Gastrocnemius medialis (tissue), 4 donors: ENCODE data around the gene CACNB1. TPM values are rescaled to one million over a fixed set of nuclear protein-coding genes. Genes with fewer than 3 reads are reported as not detected.

Experiments used
- ATAC-seq, 2 donors: fragments of 150-250 bp; one replicate each; pipeline ENCODE4 v1.9.1; 2016
- DNase-seq, 2 donors: peaks; one replicate each; pipeline ENCODE4 v3.0.0-alpha.2; 2019
- H3K27ac ChIP-seq, 4 donors: fragments of 200-600 bp; sonication (generic); 1 replicate in 1 of 4; 2 replicates in 3 of 4; pipeline ENCODE4 v1.5.1; 2016 to 2018; ENCODE audit warnings: mild to moderate bottlenecking in 2 of 4, moderate library complexity in 1 of 4
- H3K27me3 ChIP-seq, 3 donors: fragments of 200-600 bp; sonication (generic) in 2 of 3; 1 replicate in 1 of 3; 2 replicates in 2 of 3; pipeline versions ENCODE4 v1.5.1 to v1.6.0; 2016 to 2019; ENCODE audit warnings: mild to moderate bottlenecking in 1 of 3, moderate library complexity in 1 of 3
- H3K36me3 ChIP-seq, 2 donors: fragments of 200-600 bp; sonication (generic) in 1 of 2; one replicate each; pipeline ENCODE4 v1.5.1; 2017 to 2018
- H3K4me1 ChIP-seq, 2 donors: fragments of 200-600 bp; sonication (generic) in 1 of 2; one replicate each; pipeline ENCODE4 v1.5.1; 2016 to 2017; ENCODE audit warnings: mild to moderate bottlenecking in 2 of 2
- H3K4me3 ChIP-seq, 4 donors: fragments of 200-600 bp; sonication (generic) in 3 of 4; 1 replicate in 1 of 4; 2 replicates in 3 of 4; pipeline ENCODE4 v1.5.1; 2016 to 2019; ENCODE audit warnings: mild to moderate bottlenecking in 2 of 4
- H3K9me3 ChIP-seq, 3 donors: fragments of 200-600 bp; sonication (generic) in 2 of 3; 1 replicate in 1 of 3; 2 replicates in 2 of 3; pipeline ENCODE4 v1.5.1; 2016 to 2019
- CTCF ChIP-seq, 5 experiments: fragments of 450-650 bp in 3 of 5; fragments of 200-600 bp in 2 of 5; sonication (generic) in 2 of 5; IDR thresholded peaks in 4 of 5; conservative IDR thresholded peaks in 1 of 5; 1 replicate in 4 of 5; 2 replicates in 1 of 5; pipeline ENCODE4 v1.5.1; 2016 to 2019; ENCODE audit warnings: antibody characterized with exemption in 5 of 5, mild to moderate bottlenecking in 3 of 5, moderate library complexity in 3 of 5
- POLR2A ChIP-seq, 2 donors: fragments of 450-650 bp; IDR thresholded peaks; one replicate each; pipeline ENCODE4 v1.6.1; 2017; ENCODE audit warnings: antibody characterized with exemption in 2 of 2, mild to moderate bottlenecking in 2 of 2, moderate library complexity in 2 of 2
- in situ Hi-C, 4 donors: fragments of 200-750 bp; cut with MboI; loops; one replicate each; pipeline versions ENCODE4 v1.15.0 to v1.8.0; 2017; ENCODE audit warnings: low sequenced_read_pairs in 4 of 4
- intact Hi-C: fragments of 100-400 bp; cut with DNase I; formaldehyde crosslinking; loops from one replicate; pipeline ENCODE4 v1.15.1; 2023; ENCODE audit warnings: low total_unique reads
- total RNA-seq, 4 donors: library from RNA; depleted of rRNA; stranded (reverse); fragments of >200 nt; gene quantifications; one replicate each; pipeline versions ENCODE4 v1.1.0 to v1.2.3, GENCODE V29; 2016

CACNB1 gene
- total RNA-seq, 4 donors from 2014 or later = 236 to 432 (median 340) TPM

- in situ Hi-C loops (loop anchor here in 2 of 4 donors (10.0 to 25.0 kb wide), 3 partner anchors 67 to 305 kb away; partner anchors contain the start of genes LASP1 (in 1 of the 2) and RPL23 (in 1 of the 2)), intact Hi-C loops (no loop called here)
- DNase-seq = no peak
- no peaks in the 10 kb centered on the region for H3K9me3 ChIP-seq
- no peaks in the 10 kb centered on the region for H3K36me3 ChIP-seq
- no peaks in the 10 kb centered on the region for H3K27me3 ChIP-seq
- H3K4me1 ChIP-seq = peaks cover 8 to 14% of the 10 kb centered on the region in 2 donors
- H3K27ac ChIP-seq = no peak overlapping the region
- no peak for ATAC-seq
- TF ChIP-seq CTCF (IDR thresholded peaks at IDR 0.05 in 4 of 5, conservative IDR thresholded peaks at IDR 0.05 in 1 of 5) (no peak), POLR2A (IDR thresholded peaks at IDR 0.05) (no peak)
- H3K4me3 ChIP-seq = no peak overlapping the region
Observed at GRCh38 chr17:39167476-39167875, 30.0 kb downstream of the CACNB1 start.

- intact Hi-C loops = no loop called here
- no peak overlapping the region for H3K27ac ChIP-seq
- no peak for TF ChIP-seq POLR2A (IDR thresholded peaks at IDR 0.05)
- no peak for TF ChIP-seq CTCF (IDR thresholded peaks at IDR 0.05 in 4 of 5, conservative IDR thresholded peaks at IDR 0.05 in 1 of 5)
- no peaks in the 10 kb centered on the region for H3K27me3 ChIP-seq
- no peaks in the 10 kb centered on the region for H3K9me3 ChIP-seq
- H3K36me3 ChIP-seq = no peaks in the 10 kb centered on the region
- DNase-seq (no peak), ATAC-seq (no peak)
- H3K4me3 ChIP-seq = no peak overlapping the region
- in situ Hi-C loops = loop anchor here in 2 of 4 donors (10.0 to 25.0 kb wide), 3 partner anchors 68 to 304 kb away; partner anchors contain the start of genes LASP1 (in 1 of the 2) and RPL23 (in 1 of the 2)
- H3K4me1 ChIP-seq = peaks cover 8 to 14% of the 10 kb centered on the region in 2 donors
Observed at GRCh38 chr17:39166437-39167335, 30.8 kb downstream of the CACNB1 start.

GRCh38 chr17:39165841-39166349, 31.6 kb downstream of the CACNB1 start, which contains the start of gene ARL5C:
Gene ARL5C (minus strand): TSS chr17:39166161. CDS start chr17:39165760, 401 bp downstream.
- Histone ChIP-seq H3K27me3 (no peaks in the 10 kb centered on the region), H3K36me3 (no peaks in the 10 kb centered on the region), H3K4me1 (peaks cover 8 to 14% of the 10 kb centered on the region in 2 donors), H3K27ac (peak within 1 kb of the TSS; percentile 7 to 45 (median 16)), H3K9me3 (no peaks in the 10 kb centered on the region), H3K4me3 (peak within 1 kb of the TSS; percentile 57 to 67 (median 58))
- no peak for ATAC-seq
- in situ Hi-C loops (loop anchor here in 2 of 4 donors (10.0 to 25.0 kb wide), 3 partner anchors 69 to 304 kb away; partner anchors contain the start of genes LASP1 (in 1 of the 2) and RPL23 (in 1 of the 2)), intact Hi-C loops (loop anchor here (2.0 kb wide), 1 partner anchor 79 kb away; no protein-coding TSS in a partner anchor)
- TF ChIP-seq CTCF (IDR thresholded peaks at IDR 0.05 in 4 of 5, conservative IDR thresholded peaks at IDR 0.05 in 1 of 5) (no peak), POLR2A (IDR thresholded peaks at IDR 0.05) (no peak)
- DNase-seq = no peak

GRCh38 chr17:39165178-39165840, 32.2 kb downstream of the CACNB1 start:
- H3K27ac ChIP-seq = peak overlapping the region; percentile 7 to 45 (median 16)
- no peaks in the 10 kb centered on the region for H3K9me3 ChIP-seq
- H3K4me3 ChIP-seq = peak overlapping the region; percentile 57 to 67 (median 58)
- no peak for DNase-seq
- intact Hi-C loops = loop anchor here (2.0 kb wide), 1 partner anchor 79 kb away; no protein-coding TSS in a partner anchor
- TF ChIP-seq POLR2A (IDR thresholded peaks at IDR 0.05) (no peak), CTCF (IDR thresholded peaks at IDR 0.05 in 4 of 5, conservative IDR thresholded peaks at IDR 0.05 in 1 of 5) (no peak)
- peak; percentile 8 for ATAC-seq
- peaks cover 8 to 14% of the 10 kb centered on the region in 2 donors for H3K4me1 ChIP-seq
- no peaks in the 10 kb centered on the region for H3K27me3 ChIP-seq
- in situ Hi-C loops = loop anchor here in 2 of 4 donors (10.0 to 25.0 kb wide), 3 partner anchors 69 to 303 kb away; partner anchors contain the start of genes LASP1 (in 1 of the 2) and RPL23 (in 1 of the 2)
- H3K36me3 ChIP-seq = no peaks in the 10 kb centered on the region
